H9 (cell line): Measurements from ENCODE around the gene CDH13. TPM values are rescaled to one million over a fixed set of nuclear protein-coding genes. Genes with fewer than 3 reads are reported as not detected.

Experiments
- DNase-seq: peaks from one replicate; pipeline ENCODE4 v3.0.0-alpha.2; 2017
- H2AFZ ChIP-seq: one replicate; pipeline ENCODE4 v1.6.1; 2013; ENCODE audit warnings: mild to moderate bottlenecking, low read length, control low read depth, moderate library complexity
- H2AK5ac ChIP-seq: 2 replicates; pipeline ENCODE4 v1.6.1; 2013; ENCODE audit warnings: low read length, control low read depth, mixed read lengths; ENCODE audit not compliant: insufficient read length
- H2BK120ac ChIP-seq: one replicate; pipeline ENCODE4 v1.6.1; 2013; ENCODE audit warnings: low read depth, mild to moderate bottlenecking, low read length, control low read depth, inconsistent platforms; ENCODE audit not compliant: poor library complexity, severe bottlenecking
- H2BK12ac ChIP-seq: 2 replicates; pipeline ENCODE4 v1.6.1; 2013; ENCODE audit warnings: low read length, control low read depth, mixed read lengths, low read depth; ENCODE audit not compliant: insufficient read length
- H2BK15ac ChIP-seq: 2 replicates; pipeline ENCODE4 v1.6.1; 2013; ENCODE audit warnings: low read depth, low read length, control low read depth
- H2BK20ac ChIP-seq: one replicate; pipeline ENCODE4 v1.6.1; 2013; ENCODE audit warnings: low read depth, mild to moderate bottlenecking, low read length, control low read depth, inconsistent platforms; ENCODE audit not compliant: poor library complexity, severe bottlenecking
- H2BK5ac ChIP-seq: 2 replicates; pipeline ENCODE4 v1.6.1; 2013; ENCODE audit warnings: low read length, control low read depth, mixed read lengths; ENCODE audit not compliant: insufficient read length
- H3K14ac ChIP-seq: 2 replicates; pipeline ENCODE4 v1.6.1; 2013; ENCODE audit warnings: low read length, control low read depth; ENCODE audit not compliant: insufficient read depth
- H3K18ac ChIP-seq: 2 replicates; pipeline ENCODE4 v1.6.1; 2013; ENCODE audit warnings: low read depth, mild to moderate bottlenecking, mixed read lengths, low read length, control low read depth; ENCODE audit not compliant: insufficient read length
- H3K23ac ChIP-seq: 2 replicates; pipeline ENCODE4 v1.6.1; 2013; ENCODE audit warnings: low read length, control low read depth, mixed read lengths, low read depth; ENCODE audit not compliant: insufficient read length
- H3K23me2 ChIP-seq: 2 replicates; pipeline ENCODE4 v1.6.1; 2013; ENCODE audit warnings: low read depth, mild to moderate bottlenecking, mixed read lengths, low read length, control low read depth; ENCODE audit not compliant: insufficient read length, poor library complexity, severe bottlenecking
- H3K27ac ChIP-seq: 2 replicates; pipeline ENCODE4 v1.5.1; 2013; ENCODE audit warnings: low read length, control low read depth, mixed read lengths, low read depth; ENCODE audit not compliant: insufficient read length
- H3K27me3 ChIP-seq: 2 replicates; pipeline ENCODE4 v1.6.1; 2013; ENCODE audit warnings: low read length, control low read depth, inconsistent platforms; ENCODE audit not compliant: insufficient read depth
- H3K4ac ChIP-seq: 2 replicates; pipeline ENCODE4 v1.6.1; 2013; ENCODE audit warnings: low read depth, mild to moderate bottlenecking, control low read depth, inconsistent platforms, low read length, moderate library complexity
- H3K4me1 ChIP-seq: 2 replicates; pipeline ENCODE4 v1.6.1; 2013; ENCODE audit warnings: low read length, control low read depth, inconsistent platforms; ENCODE audit not compliant: insufficient read depth
- H3K4me2 ChIP-seq: 2 replicates; pipeline ENCODE4 v1.6.1; 2013; ENCODE audit warnings: low read length, control low read depth, mixed read lengths; ENCODE audit not compliant: insufficient read length, insufficient read depth
- H3K56ac ChIP-seq: 2 replicates; pipeline ENCODE4 v1.6.1; 2013; ENCODE audit warnings: low read depth, mild to moderate bottlenecking, mixed read lengths, low read length, control low read depth; ENCODE audit not compliant: insufficient read length
- H3K79me1 ChIP-seq: 2 replicates; pipeline ENCODE4 v1.6.1; 2013; ENCODE audit warnings: low read depth, mild to moderate bottlenecking, moderate library complexity, low read length, control low read depth, inconsistent platforms; ENCODE audit not compliant: insufficient read depth, poor library complexity, severe bottlenecking
- H3K79me2 ChIP-seq: 2 replicates; pipeline ENCODE4 v1.6.1; 2013; ENCODE audit warnings: low read length, control low read depth, inconsistent platforms; ENCODE audit not compliant: insufficient read depth
- H3K9ac ChIP-seq: 2 replicates; pipeline ENCODE4 v1.6.1; 2013; ENCODE audit warnings: low read length, control low read depth, mixed read lengths; ENCODE audit not compliant: insufficient read length; ENCODE audit errors: extremely low read depth
- H3K9me3 ChIP-seq: one replicate; pipeline ENCODE4 v1.6.1; 2013; ENCODE audit warnings: low read depth, low read length, inconsistent platforms; ENCODE audit not compliant: control insufficient read depth
- H3T11ph ChIP-seq: one replicate; pipeline ENCODE4 v1.6.1; 2013; ENCODE audit warnings: mild to moderate bottlenecking, low read length, control low read depth, inconsistent platforms
- H4K20me1 ChIP-seq: one replicate; pipeline ENCODE4 v1.6.1; 2013; ENCODE audit not compliant: control insufficient read depth, insufficient read length, insufficient read depth
- H4K5ac ChIP-seq: 2 replicates; pipeline ENCODE4 v1.6.1; 2013; ENCODE audit warnings: low read depth, mild to moderate bottlenecking, mixed read lengths, low read length, control low read depth; ENCODE audit not compliant: insufficient read length
- H4K8ac ChIP-seq: replicated peaks from 2 replicates; pipeline ENCODE4 v1.6.1; 2013; ENCODE audit warnings: low read length, control low read depth, mixed read lengths, low read depth; ENCODE audit not compliant: insufficient read length
- H4K91ac ChIP-seq: 2 replicates; pipeline ENCODE4 v1.6.1; 2013; ENCODE audit warnings: low read depth, mild to moderate bottlenecking, moderate library complexity, mixed read lengths, low read length, control low read depth; ENCODE audit not compliant: insufficient read length
- H3K27ac Mint-ChIP-seq, 3 experiments: 2 replicates in 2 of 3; 3 replicates in 1 of 3; pipeline ENCODE4 v1.8.0; 2020 to 2021; ENCODE audit warnings: mixed read lengths in 3 of 3, mild to moderate bottlenecking in 1 of 3, moderate library complexity in 1 of 3
- H3K27me3 Mint-ChIP-seq: 2 replicates; pipeline ENCODE4 v1.8.0; 2021; ENCODE audit warnings: low read depth, mild to moderate bottlenecking, moderate library complexity, mixed read lengths
- H3K36me3 Mint-ChIP-seq, 3 experiments: 2 replicates in 2 of 3; 3 replicates in 1 of 3; pipeline ENCODE4 v1.8.0; 2020 to 2021; ENCODE audit warnings: low read depth in 3 of 3, mixed read lengths in 3 of 3; ENCODE audit not compliant: insufficient read depth in 1 of 3
- H3K4me1 Mint-ChIP-seq, 2 experiments: 2 replicates each; pipeline ENCODE4 v1.8.0; 2020; ENCODE audit warnings: mixed read lengths in 2 of 2
- H3K4me3 Mint-ChIP-seq, 2 experiments: 2 replicates in 1 of 2; 3 replicates in 1 of 2; pipeline ENCODE4 v1.8.0; 2020 to 2021; ENCODE audit warnings: mild to moderate bottlenecking in 2 of 2, mixed read lengths in 2 of 2, moderate library complexity in 1 of 2
- H3K9me3 Mint-ChIP-seq, 2 experiments: 2 replicates in 1 of 2; 3 replicates in 1 of 2; pipeline ENCODE4 v1.8.0; 2020; ENCODE audit warnings: mild to moderate bottlenecking in 2 of 2, mixed read lengths in 2 of 2, moderate library complexity in 1 of 2
- WGBS: extraction: QIAGEN DNeasy Blood & Tissue Kit; methylation state at CpG from one replicate; pipeline ENCODE4 v1.1.7; 2013; ENCODE audit warnings: missing lambda C conversion rate, low lambda C conversion rate, mixed read lengths; ENCODE audit not compliant: insufficient read length; ENCODE audit errors: extremely low coverage; 5-methylcytosine and 5-hydroxymethylcytosine counted together
- total RNA-seq: library from RNA; stranded (reverse); gene quantifications from 2 replicates; pipeline ENCODE4 v1.2.1, GENCODE V29; 2021
- TF ChIP-seq, protein P1 (sequence below): fragments of 200-600 bp; sonication (generic); conservative IDR thresholded peaks from 3 replicates; pipeline ENCODE4 v1.8.0; 2021; ENCODE audit warnings: antibody characterized with exemption, mild to moderate bottlenecking

The CDH13 gene
- total RNA-seq, 1 experiment from 2014 or later: 1.5 TPM

DNA sequence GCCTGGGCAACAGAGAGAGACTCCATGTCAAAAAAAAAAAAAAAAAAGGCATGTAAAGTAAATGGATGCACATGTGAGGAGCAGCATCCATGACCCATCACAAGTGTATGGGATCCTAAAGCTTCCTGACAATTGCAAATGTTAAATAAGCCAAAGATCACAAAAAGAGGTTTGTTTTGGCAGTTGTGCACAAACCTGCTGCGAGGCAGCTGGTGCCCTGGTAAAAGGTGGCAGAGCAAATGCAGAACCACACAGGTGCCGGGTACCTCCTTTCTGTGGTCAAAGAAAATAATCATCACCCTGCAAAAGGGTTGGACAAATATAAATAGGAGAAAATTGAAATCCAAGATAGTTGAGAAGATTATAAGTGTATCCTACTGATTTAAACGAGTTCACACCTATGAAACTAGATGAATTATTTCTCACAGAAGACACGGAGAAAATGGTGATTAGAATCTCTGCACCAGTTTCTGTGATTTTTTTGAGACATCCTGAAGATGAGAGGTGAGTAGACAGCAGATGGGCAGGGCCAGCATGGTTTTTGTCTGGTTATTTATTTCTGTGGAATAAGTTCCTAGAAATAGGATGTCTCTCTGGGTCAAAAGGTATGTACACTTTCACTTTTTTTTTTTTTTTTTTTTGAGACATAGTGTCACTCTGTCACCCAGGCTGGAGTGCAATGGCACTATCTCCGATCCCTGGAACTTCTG lies 291.3 kb downstream of the CDH13 start:
- Histone ChIP-seq H3T11ph (no peak overlapping the region), H2AFZ (no peak overlapping the region), H3K79me2 (no peaks in the 10 kb centered on the region), H3K27ac (no peak overlapping the region), H3K27me3 (no peaks in the 10 kb centered on the region), H3K18ac (no peak overlapping the region), H2BK120ac (no peak overlapping the region), H4K91ac (no peak overlapping the region), H3K14ac (no peak overlapping the region), H4K20me1 (no peaks in the 10 kb centered on the region), H2BK5ac (no peak overlapping the region), H3K79me1 (no peaks in the 10 kb centered on the region), H2BK12ac (no peak overlapping the region), H3K23me2 (no peaks in the 10 kb centered on the region), H3K56ac (no peak overlapping the region), H3K4ac (no peak overlapping the region), H4K8ac (no peak overlapping the region), H3K9ac (no peak overlapping the region), H3K9me3 (no peaks in the 10 kb centered on the region), H2BK15ac (no peak overlapping the region), H3K23ac (no peak overlapping the region), H4K5ac (no peak overlapping the region), H2AK5ac (no peak overlapping the region), H3K4me2 (no peak overlapping the region), H3K4me1 (no peaks in the 10 kb centered on the region), H2BK20ac (no peak overlapping the region)
- no peaks in the 10 kb centered on the region; the same call in 1 of the 2 replicates for H3K27me3 Mint-ChIP-seq
- no peak overlapping the region for H3K4me3 Mint-ChIP-seq
- no peaks in the 10 kb centered on the region for H3K9me3 Mint-ChIP-seq
- no peaks in the 10 kb centered on the region for H3K36me3 Mint-ChIP-seq
- TF ChIP-seq, protein P1, sequence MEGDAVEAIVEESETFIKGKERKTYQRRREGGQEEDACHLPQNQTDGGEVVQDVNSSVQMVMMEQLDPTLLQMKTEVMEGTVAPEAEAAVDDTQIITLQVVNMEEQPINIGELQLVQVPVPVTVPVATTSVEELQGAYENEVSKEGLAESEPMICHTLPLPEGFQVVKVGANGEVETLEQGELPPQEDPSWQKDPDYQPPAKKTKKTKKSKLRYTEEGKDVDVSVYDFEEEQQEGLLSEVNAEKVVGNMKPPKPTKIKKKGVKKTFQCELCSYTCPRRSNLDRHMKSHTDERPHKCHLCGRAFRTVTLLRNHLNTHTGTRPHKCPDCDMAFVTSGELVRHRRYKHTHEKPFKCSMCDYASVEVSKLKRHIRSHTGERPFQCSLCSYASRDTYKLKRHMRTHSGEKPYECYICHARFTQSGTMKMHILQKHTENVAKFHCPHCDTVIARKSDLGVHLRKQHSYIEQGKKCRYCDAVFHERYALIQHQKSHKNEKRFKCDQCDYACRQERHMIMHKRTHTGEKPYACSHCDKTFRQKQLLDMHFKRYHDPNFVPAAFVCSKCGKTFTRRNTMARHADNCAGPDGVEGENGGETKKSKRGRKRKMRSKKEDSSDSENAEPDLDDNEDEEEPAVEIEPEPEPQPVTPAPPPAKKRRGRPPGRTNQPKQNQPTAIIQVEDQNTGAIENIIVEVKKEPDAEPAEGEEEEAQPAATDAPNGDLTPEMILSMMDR: no peak
- H3K27ac Mint-ChIP-seq: no peak overlapping the region
- WGBS: no CpG with 5 or more reads among the region's 5 CpGs
- no peak for DNase-seq
- H3K4me1 Mint-ChIP-seq: peaks cover 0 to 5% of the 10 kb centered on the region in 2 experiments; a peak in 1 of 4 replicates
